MM.1S (cell line): Measurements from ENCODE around the gene CDIPT.

Experiments used
- DNase-seq: peaks from one replicate; pipeline ENCODE4 v3.0.0-alpha.2; 2015
- H2AFZ ChIP-seq: fragments of 300-600 bp; sonication (generic); 2 replicates; pipeline ENCODE4 v1.6.0; 2016; ENCODE audit warnings: antibody characterized with exemption, low read length
- H3F3A ChIP-seq: fragments of 300-600 bp; sonication (generic); 2 replicates; pipeline ENCODE4 v1.6.1; 2016; ENCODE audit warnings: mild to moderate bottlenecking, antibody characterized with exemption, low read length, moderate library complexity, mixed read lengths; ENCODE audit not compliant: insufficient read depth
- H3K27ac ChIP-seq: fragments of 300-600 bp; sonication (generic); 2 replicates; pipeline ENCODE4 v1.5.1; 2016; ENCODE audit warnings: mild to moderate bottlenecking, low read length
- H3K27me3 ChIP-seq: fragments of 300-600 bp; sonication (generic); replicated peaks from 2 replicates; pipeline ENCODE4 v1.6.0; 2016; ENCODE audit warnings: low read length; ENCODE audit not compliant: insufficient read depth
- H3K36me3 ChIP-seq: fragments of 300-600 bp; sonication (generic); replicated peaks from 2 replicates; pipeline ENCODE4 v1.6.1; 2016; ENCODE audit warnings: mild to moderate bottlenecking, low read length, mixed read lengths; ENCODE audit not compliant: insufficient read depth
- H3K4me1 ChIP-seq: fragments of 300-600 bp; sonication (generic); 2 replicates; pipeline ENCODE4 v1.6.1; 2016; ENCODE audit warnings: low read length, mixed read lengths
- H3K4me2 ChIP-seq: fragments of 300-600 bp; sonication (generic); 2 replicates; pipeline ENCODE4 v1.6.0; 2016; ENCODE audit warnings: low read depth, low read length
- H3K4me3 ChIP-seq: fragments of 300-600 bp; sonication (generic); 2 replicates; pipeline ENCODE4 v1.5.1; 2016; ENCODE audit warnings: low read length, mixed read lengths
- H3K79me2 ChIP-seq: fragments of 300-600 bp; sonication (generic); 2 replicates; pipeline ENCODE4 v1.6.1; 2016; ENCODE audit warnings: mixed run types, low read length, mixed read lengths
- H3K9ac ChIP-seq: fragments of 300-600 bp; sonication (generic); 2 replicates; pipeline ENCODE4 v1.6.1; 2016; ENCODE audit warnings: low read length, mixed read lengths
- H3K9me2 ChIP-seq: fragments of 300-600 bp; sonication (generic); replicated peaks from 2 replicates; pipeline ENCODE4 v1.6.1; 2016; ENCODE audit warnings: mild to moderate bottlenecking, low read length, mixed read lengths; ENCODE audit not compliant: insufficient read depth
- H3K9me3 ChIP-seq: fragments of 300-600 bp; sonication (generic); replicated peaks from 2 replicates; pipeline ENCODE4 v1.6.1; 2016; ENCODE audit warnings: mild to moderate bottlenecking, low read length, mixed read lengths; ENCODE audit not compliant: insufficient read depth
- H4K20me1 ChIP-seq: fragments of 300-600 bp; sonication (generic); 2 replicates; pipeline ENCODE4 v1.6.1; 2016; ENCODE audit warnings: mild to moderate bottlenecking, low read length, moderate library complexity, mixed read lengths; ENCODE audit not compliant: insufficient read depth
- EZH2 ChIP-seq: fragments of 300-600 bp; sonication (generic); optimal IDR thresholded peaks from 2 replicates; pipeline ENCODE3; 2017; ENCODE audit warnings: low read depth, mild to moderate bottlenecking, antibody characterized with exemption, low read length, mixed read lengths
- EZH2phosphoT487 ChIP-seq: fragments of 300-600 bp; sonication (generic); IDR thresholded peaks from 2 replicates; pipeline ENCODE4 v1.6.1; 2018; ENCODE audit warnings: antibody characterized with exemption, low read length
- TF ChIP-seq, protein P1 (sequence below): fragments of 300-600 bp; sonication (generic); IDR thresholded peaks from 2 replicates; pipeline ENCODE4 v1.5.1; 2016; ENCODE audit warnings: antibody characterized with exemption, low read length, mixed read lengths

CDIPT gene

GRCh38 chr16:29845656-29846055 lies 17.4 kb downstream of the CDIPT start:
- Histone ChIP-seq H3K27me3 (no peaks in the 10 kb centered on the region), H2AFZ (no peak overlapping the region), H3K4me2 (no peak overlapping the region), H3K36me3 (no peaks in the 10 kb centered on the region), H3K9me2 (no peaks in the 10 kb centered on the region), H3K4me3 (no peak overlapping the region), H3K27ac (no peak overlapping the region), H3K4me1 (no peaks in the 10 kb centered on the region), H3K79me2 (no peaks in the 10 kb centered on the region), H3K9ac (no peak overlapping the region), H3F3A (no peaks in the 10 kb centered on the region), H4K20me1 (no peaks in the 10 kb centered on the region), H3K9me3 (no peaks in the 10 kb centered on the region)
- TF ChIP-seq, protein P1, sequence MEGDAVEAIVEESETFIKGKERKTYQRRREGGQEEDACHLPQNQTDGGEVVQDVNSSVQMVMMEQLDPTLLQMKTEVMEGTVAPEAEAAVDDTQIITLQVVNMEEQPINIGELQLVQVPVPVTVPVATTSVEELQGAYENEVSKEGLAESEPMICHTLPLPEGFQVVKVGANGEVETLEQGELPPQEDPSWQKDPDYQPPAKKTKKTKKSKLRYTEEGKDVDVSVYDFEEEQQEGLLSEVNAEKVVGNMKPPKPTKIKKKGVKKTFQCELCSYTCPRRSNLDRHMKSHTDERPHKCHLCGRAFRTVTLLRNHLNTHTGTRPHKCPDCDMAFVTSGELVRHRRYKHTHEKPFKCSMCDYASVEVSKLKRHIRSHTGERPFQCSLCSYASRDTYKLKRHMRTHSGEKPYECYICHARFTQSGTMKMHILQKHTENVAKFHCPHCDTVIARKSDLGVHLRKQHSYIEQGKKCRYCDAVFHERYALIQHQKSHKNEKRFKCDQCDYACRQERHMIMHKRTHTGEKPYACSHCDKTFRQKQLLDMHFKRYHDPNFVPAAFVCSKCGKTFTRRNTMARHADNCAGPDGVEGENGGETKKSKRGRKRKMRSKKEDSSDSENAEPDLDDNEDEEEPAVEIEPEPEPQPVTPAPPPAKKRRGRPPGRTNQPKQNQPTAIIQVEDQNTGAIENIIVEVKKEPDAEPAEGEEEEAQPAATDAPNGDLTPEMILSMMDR, result no peak
- TF ChIP-seq EZH2 (no peak), EZH2phosphoT487 (no peak)
- DNase-seq, result no peak

- Histone ChIP-seq H2AFZ (no peak overlapping the region), H3K36me3 (no peaks in the 10 kb centered on the region), H3K27me3 (no peaks in the 10 kb centered on the region), H3K9me2 (no peaks in the 10 kb centered on the region), H4K20me1 (no peaks in the 10 kb centered on the region), H3F3A (no peaks in the 10 kb centered on the region), H3K9me3 (no peaks in the 10 kb centered on the region), H3K4me3 (no peak overlapping the region), H3K27ac (no peak overlapping the region), H3K4me1 (no peaks in the 10 kb centered on the region), H3K4me2 (no peak overlapping the region), H3K79me2 (no peaks in the 10 kb centered on the region), H3K9ac (no peak overlapping the region)
- TF ChIP-seq EZH2, result no peak
- TF ChIP-seq, protein P1, result no peak
- TF ChIP-seq EZH2phosphoT487, result no peak
- DNase-seq, result no peak
These were observed 18.3 kb downstream of the CDIPT start for GRCh38 chr16:29844575-29845331.

GRCh38 chr16:29843931-29844330 lies 19.1 kb downstream of the CDIPT start:
- H3F3A ChIP-seq, result no peaks in the 10 kb centered on the region
- H3K4me2 ChIP-seq, result no peak overlapping the region
- no peak overlapping the region for H3K27ac ChIP-seq
- H3K9me3 ChIP-seq, result no peaks in the 10 kb centered on the region
- H3K27me3 ChIP-seq, result no peaks in the 10 kb centered on the region
- no peaks in the 10 kb centered on the region for H3K4me1 ChIP-seq
- TF ChIP-seq EZH2phosphoT487 (no peak), EZH2 (no peak)
- TF ChIP-seq, protein P1, result no peak
- no peaks in the 10 kb centered on the region for H4K20me1 ChIP-seq
- no peaks in the 10 kb centered on the region for H3K79me2 ChIP-seq
- no peaks in the 10 kb centered on the region for H3K9me2 ChIP-seq
- DNase-seq, result no peak
- H3K4me3 ChIP-seq, result no peak overlapping the region
- no peaks in the 10 kb centered on the region for H3K36me3 ChIP-seq
- no peak overlapping the region for H3K9ac ChIP-seq
- no peak overlapping the region for H2AFZ ChIP-seq
